ENCODE results near the gene ERBB2. TPM values are rescaled to one million over a fixed set of nuclear protein-coding genes. Genes with fewer than 3 reads are reported as not detected.
A peak's percentile ranks its signal among the peaks of the same experiment; 100 is the strongest.

The ERBB2 gene
- total and polyA plus RNA-seq, 2 of the 13 experiments (the other 11 are each of a cell fraction or from before 2014, with no cell fraction given) = 57.7 to 64.1 TPM

- Histone ChIP-seq H3K27me3 (ENCODE audit: control insufficient read depth in 1 of 2, insufficient read depth in 2 of 2, low read length in 2 of 2) (peaks cover 6 to 24% of the 10 kb centered on the region in 2 experiments; a peak in 4 of 5 replicates), H3K36me3 (replicated peaks in 1 of 2; ENCODE audit: control insufficient read depth in 1 of 2, insufficient read depth in 2 of 2, low read length in 2 of 2) (no peaks in the 10 kb centered on the region), H3K9ac (ENCODE audit: insufficient read depth, low read depth, low read length) (peak overlapping the region; percentile 19; the same call in 1 of the 2 replicates), H3K4me1 (ENCODE audit: insufficient read depth, low read length) (peaks cover 86% of the 10 kb centered on the region), H3K9me3 (ENCODE audit: low read length) (no peaks in the 10 kb centered on the region), H3K4me3 (replicated peaks in 1 of 3; ENCODE audit: insufficient read depth in 1 of 3, low read depth in 2 of 3, low read length in 3 of 3) (no peak overlapping the region), H3K27ac (ENCODE audit: extremely low read length, insufficient read depth, low read length) (peak overlapping the region; percentile 62), H3K4me2 (ENCODE audit: low read depth, low read length) (peak overlapping the region; percentile 55), H4K20me1 (ENCODE audit: insufficient read depth, low read length) (no peaks in the 10 kb centered on the region), H2AFZ (ENCODE audit: low read length) (no peak overlapping the region), H3K79me2 (ENCODE audit: insufficient read depth, low read length) (no peaks in the 10 kb centered on the region)
- DNase-seq (ENCODE audit: low spot score) = no peak
- intact Hi-C loops (cut with micrococcal nuclease; ENCODE audit: unreplicated experiment) = loop anchor here (5.0 kb wide), 1 partner anchor 78 kb away; no protein-coding TSS in a partner anchor
- FAIRE-seq = no peak
- in situ Hi-C loops (cut with HindIII; ENCODE audit: extremely low pct_ligation_motif_present, low pct_unique_long_range_greater_than_20kb) = loop anchor here (5.0 kb wide), 2 partner anchors 52 to 78 kb away; no protein-coding TSS in a partner anchor
- 72% methylated on average over 3 of the region's 5 CpGs for WGBS (ENCODE audit: low lambda C conversion rate)
- BruUV-seq (replicated peaks) = no TSS peak
- POLR2A ChIA-PET = interaction anchor here (0.6 to 9.4 kb wide), 13 partner anchors 8 to 77 kb away, joined by 3 to 96 read pairs (median 5); partner anchors contain the start of genes ERBB2, GRB7, MIEN1 and PGAP3
- CTCF ChIA-PET (ENCODE audit: low intra/inter-chr PET ratio, low total read pairs) = interaction anchor here (8.5 kb wide), 1 partner anchor 53 kb away, joined by 136 read pairs; no protein-coding TSS in a partner anchor
- no peak for ATAC-seq
- 0 out of 2 replicates have a peak, but pooled peaks have one; percentile 30 for TF ChIP-seq MZF1 (CRISPR knock-in tag; IDR thresholded peaks at IDR 0.05; ENCODE audit: borderline replicate concordance)
- peak; percentile 46; the same call in 1 of the 2 replicates for TF ChIP-seq ZNF674 (CRISPR knock-in tag; IDR thresholded peaks at IDR 0.05; ENCODE audit: low read depth)
- 0 out of 2 replicates have a peak, but pooled peaks have one; percentile 28 for TF ChIP-seq EED (CRISPR knock-in tag; IDR thresholded peaks at IDR 0.05)
- no peak for TF ChIP-seq ZNF546 (CRISPR knock-in tag; conservative IDR thresholded peaks at IDR 0.05)
- TF ChIP-seq TCF7 (IDR thresholded peaks at IDR 0.05; ENCODE audit: low read depth) = no peak
- no peak for TF ChIP-seq KLF11 (CRISPR knock-in tag; IDR thresholded peaks at IDR 0.05)
- TF ChIP-seq ZNF713 (CRISPR knock-in tag; IDR thresholded peaks at IDR 0.05) = 0 out of 2 replicates have a peak, but pooled peaks have one; percentile 53
- peak; percentile 9; the same call in 1 of the 2 replicates for TF ChIP-seq ZNF543 (CRISPR knock-in tag; IDR thresholded peaks at IDR 0.05)
- TF ChIP-seq ZNF646 (CRISPR knock-in tag; IDR thresholded peaks at IDR 0.05) = 0 out of 2 replicates have a peak, but pooled peaks have one; percentile 39
- 0 out of 2 replicates have a peak, but pooled peaks have one; percentile 19 for TF ChIP-seq CAMTA2 (CRISPR knock-in tag; IDR thresholded peaks at IDR 0.05; ENCODE audit: borderline replicate concordance)
Measured at GRCh38 chr17:39674179-39674578, 25.7 kb upstream of the ERBB2 start.
